Panc1 (cell line): ENCODE data around the gene RPL23.

ENCODE experiments used
- CTCF ChIP-seq: fragments of 450-650 bp; IDR thresholded peaks from 2 replicates; pipeline ENCODE4 v1.5.1; 2017; ENCODE audit warnings: mild to moderate bottlenecking
- POLR2AphosphoS5 ChIP-seq: IDR thresholded peaks from 2 replicates; pipeline ENCODE4 v1.6.1; 2012; ENCODE audit warnings: mild to moderate bottlenecking, low read depth, low read length, moderate library complexity
- REST ChIP-seq, 2 experiments: IDR thresholded peaks; 2 replicates each; pipeline ENCODE4 v1.6.1; 2011 to 2012; ENCODE audit warnings: low read depth in 2 of 2, control low read depth in 1 of 2, low read length in 1 of 2, mild to moderate bottlenecking in 1 of 2, moderate library complexity in 1 of 2; ENCODE audit not compliant: insufficient read depth in 1 of 2

- no peak for TF ChIP-seq REST (IDR thresholded peaks at IDR 0.05; ENCODE audit: insufficient read depth in 1 of 2, low read depth in 2 of 2, low read length in 1 of 2)
- TF ChIP-seq CTCF: no peak
- TF ChIP-seq POLR2AphosphoS5: no peak
Measured at GRCh38 chr17:38889745-38890409, 36.4 kb upstream of the RPL23 start.
